Gastroesophageal sphincter (tissue), 3 donors: Measurements from ENCODE around the gene MPDZ.

Experiments used
- EP300 ChIP-seq: sonication (generic); formaldehyde crosslinking; IDR thresholded peaks from one replicate; pipeline ENCODE4 v1.6.1; 2017; ENCODE audit warnings: antibody characterized with exemption, mild to moderate bottlenecking
- POLR2A ChIP-seq, 2 donors: fragments of 450-650 bp; IDR thresholded peaks; one replicate each; pipeline ENCODE4 v1.6.1; 2017; ENCODE audit warnings: antibody characterized with exemption in 2 of 2, mild to moderate bottlenecking in 2 of 2, moderate library complexity in 1 of 2
- POLR2AphosphoS5 ChIP-seq: sonication (generic); formaldehyde crosslinking; IDR thresholded peaks from one replicate; pipeline ENCODE4 v1.6.1; 2017; ENCODE audit warnings: antibody characterized with exemption
- TF ChIP-seq, protein P1 (sequence below), 4 experiments: fragments of 200-600 bp in 2 of 4; fragments of 450-650 bp in 2 of 4; sonication (generic) in 1 of 4; IDR thresholded peaks; one replicate each; pipeline ENCODE4 v1.5.1; 2017 to 2019; ENCODE audit warnings: antibody characterized with exemption in 4 of 4, mild to moderate bottlenecking in 2 of 4, moderate library complexity in 2 of 4

DNA sequence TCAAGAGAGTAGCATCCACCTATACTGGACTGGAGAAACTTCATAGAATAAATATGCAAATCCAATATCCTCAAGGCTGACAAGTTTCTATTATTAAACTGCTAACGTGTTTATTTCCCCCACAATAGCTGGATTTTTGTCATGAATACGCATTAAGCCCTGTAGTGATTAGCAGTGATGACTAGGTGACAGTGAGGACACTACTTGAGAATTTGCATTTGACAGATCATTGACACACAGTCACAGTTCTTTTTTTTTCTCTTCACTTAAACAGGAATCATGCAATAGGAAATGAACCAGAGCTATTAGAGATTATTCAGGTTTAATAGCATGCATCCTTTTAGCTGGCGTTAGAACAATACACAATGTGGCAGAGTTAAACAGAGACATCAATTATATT lies 35.3 kb downstream of the MPDZ start:
- TF ChIP-seq, protein P1, sequence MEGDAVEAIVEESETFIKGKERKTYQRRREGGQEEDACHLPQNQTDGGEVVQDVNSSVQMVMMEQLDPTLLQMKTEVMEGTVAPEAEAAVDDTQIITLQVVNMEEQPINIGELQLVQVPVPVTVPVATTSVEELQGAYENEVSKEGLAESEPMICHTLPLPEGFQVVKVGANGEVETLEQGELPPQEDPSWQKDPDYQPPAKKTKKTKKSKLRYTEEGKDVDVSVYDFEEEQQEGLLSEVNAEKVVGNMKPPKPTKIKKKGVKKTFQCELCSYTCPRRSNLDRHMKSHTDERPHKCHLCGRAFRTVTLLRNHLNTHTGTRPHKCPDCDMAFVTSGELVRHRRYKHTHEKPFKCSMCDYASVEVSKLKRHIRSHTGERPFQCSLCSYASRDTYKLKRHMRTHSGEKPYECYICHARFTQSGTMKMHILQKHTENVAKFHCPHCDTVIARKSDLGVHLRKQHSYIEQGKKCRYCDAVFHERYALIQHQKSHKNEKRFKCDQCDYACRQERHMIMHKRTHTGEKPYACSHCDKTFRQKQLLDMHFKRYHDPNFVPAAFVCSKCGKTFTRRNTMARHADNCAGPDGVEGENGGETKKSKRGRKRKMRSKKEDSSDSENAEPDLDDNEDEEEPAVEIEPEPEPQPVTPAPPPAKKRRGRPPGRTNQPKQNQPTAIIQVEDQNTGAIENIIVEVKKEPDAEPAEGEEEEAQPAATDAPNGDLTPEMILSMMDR (IDR thresholded peaks at IDR 0.05) = no peak
- TF ChIP-seq EP300 (no peak), POLR2AphosphoS5 (no peak), POLR2A (IDR thresholded peaks at IDR 0.05) (no peak)
